H1 (cell line): ENCODE results near the gene EPHA10. TPM values are rescaled to one million over a fixed set of nuclear protein-coding genes. Genes with fewer than 3 reads are reported as not detected.

Source experiments
- HDAC2 ChIP-seq, 2 experiments: fragments of 300-600 bp in 1 of 2; sonication (generic) in 1 of 2; IDR thresholded peaks; 2 replicates each; pipeline ENCODE4 v1.6.1; 2011 to 2012; ENCODE audit warnings: low read depth in 2 of 2, low read length in 2 of 2, mild to moderate bottlenecking in 2 of 2, moderate library complexity in 2 of 2, borderline replicate concordance in 1 of 2, inconsistent platforms in 1 of 2
- polyA plus RNA-seq, 7 experiments: library from polyadenylated mRNA; depleted of rRNA in 3 of 7; stranded (reverse) in 5 of 7; unstranded in 2 of 7; fragments of >200 nt in 5 of 7; fragments of 200-250 nt in 2 of 7; gene quantifications; 1 replicate in 5 of 7; 2 replicates in 1 of 7; 4 replicates in 1 of 7; pipeline versions ENCODE4 v1.2.1 to v1.2.3, GENCODE V29; 2011 to 2013; ENCODE audit warnings: missing spikeins in 2 of 7, mixed read lengths in 2 of 7
- total RNA-seq: library from RNA; stranded (reverse); fragmentation: NEBNext Ultra II Directional; extraction: Animal tissue kit (Norgen Biotek cat#: 25700); gene quantifications from 2 replicates; pipeline ENCODE4 v1.2.1, GENCODE V29; 2021
- TF ChIP-seq, protein P1 (sequence below): IDR thresholded peaks from 2 replicates; pipeline ENCODE4 v1.6.1; 2012; ENCODE audit warnings: inconsistent platforms

EPHA10 gene
- total and polyA plus RNA-seq, 2 of the 8 experiments (the other 6 are each of a cell fraction or from before 2014, with no cell fraction given) = 0.54 to 1.0 TPM

DNA sequence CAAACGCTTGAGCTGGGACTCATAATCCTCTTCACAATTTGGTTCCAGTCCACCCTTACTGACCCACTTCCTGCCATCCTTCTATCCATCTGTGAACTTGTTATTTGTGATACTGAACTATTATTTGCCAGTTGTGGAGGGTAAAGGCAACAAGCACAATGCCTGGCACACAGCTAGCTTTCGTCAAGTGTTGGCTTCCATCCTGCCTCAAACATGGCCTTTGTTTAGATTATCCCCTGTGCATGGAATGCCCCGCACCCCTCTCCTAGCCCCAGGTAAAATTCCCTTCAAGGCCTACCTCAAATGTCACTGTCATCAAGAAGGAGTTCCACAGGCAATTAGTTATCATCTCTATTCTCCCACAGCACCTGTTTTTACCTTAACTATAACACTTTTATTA lies 84.0 kb downstream of the EPHA10 start (continued):
- TF ChIP-seq, protein P1, sequence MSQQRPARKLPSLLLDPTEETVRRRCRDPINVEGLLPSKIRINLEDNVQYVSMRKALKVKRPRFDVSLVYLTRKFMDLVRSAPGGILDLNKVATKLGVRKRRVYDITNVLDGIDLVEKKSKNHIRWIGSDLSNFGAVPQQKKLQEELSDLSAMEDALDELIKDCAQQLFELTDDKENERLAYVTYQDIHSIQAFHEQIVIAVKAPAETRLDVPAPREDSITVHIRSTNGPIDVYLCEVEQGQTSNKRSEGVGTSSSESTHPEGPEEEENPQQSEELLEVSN = no peak
- no peak for TF ChIP-seq HDAC2 (IDR thresholded peaks at IDR 0.05; ENCODE audit: borderline replicate concordance in 1 of 2, low read depth in 2 of 2, low read length in 2 of 2)
